HCT116 (cell line): ENCODE results near the gene ITSN1.

ENCODE experiments used
- TCF7L2 ChIP-seq: IDR thresholded peaks from 2 replicates; pipeline ENCODE4 v1.7.0; 2011; ENCODE audit warnings: borderline replicate concordance, inconsistent platforms; ENCODE audit not compliant: insufficient read depth, insufficient read length; ENCODE audit errors: extremely low read depth
- TF ChIP-seq, protein P1 (sequence below), 3 experiments: fragments of 200-600 bp in 1 of 3; sonication (generic) in 1 of 3; IDR thresholded peaks in 2 of 3; conservative IDR thresholded peaks in 1 of 3; 2 replicates each; pipeline ENCODE4 v1.5.1; 2012 to 2017; ENCODE audit warnings: low read depth in 2 of 3, low read length in 2 of 3, antibody characterized with exemption in 1 of 3, borderline replicate concordance in 1 of 3, control low read depth in 1 of 3, mild to moderate bottlenecking in 1 of 3, mixed read lengths in 1 of 3, mixed run types in 1 of 3, moderate library complexity in 1 of 3; ENCODE audit not compliant: insufficient read depth in 1 of 3
- TF ChIP-seq, protein P2 (sequence below): IDR thresholded peaks from 2 replicates; pipeline ENCODE4 v1.6.1; 2011; ENCODE audit warnings: mild to moderate bottlenecking, low read length, moderate library complexity; ENCODE audit not compliant: insufficient replicate concordance; ENCODE audit errors: extremely low read depth

GRCh38 chr21:33902349-33902748, 260.0 kb downstream of the ITSN1 start:
- TF ChIP-seq TCF7L2: no peak
- TF ChIP-seq, protein P1, sequence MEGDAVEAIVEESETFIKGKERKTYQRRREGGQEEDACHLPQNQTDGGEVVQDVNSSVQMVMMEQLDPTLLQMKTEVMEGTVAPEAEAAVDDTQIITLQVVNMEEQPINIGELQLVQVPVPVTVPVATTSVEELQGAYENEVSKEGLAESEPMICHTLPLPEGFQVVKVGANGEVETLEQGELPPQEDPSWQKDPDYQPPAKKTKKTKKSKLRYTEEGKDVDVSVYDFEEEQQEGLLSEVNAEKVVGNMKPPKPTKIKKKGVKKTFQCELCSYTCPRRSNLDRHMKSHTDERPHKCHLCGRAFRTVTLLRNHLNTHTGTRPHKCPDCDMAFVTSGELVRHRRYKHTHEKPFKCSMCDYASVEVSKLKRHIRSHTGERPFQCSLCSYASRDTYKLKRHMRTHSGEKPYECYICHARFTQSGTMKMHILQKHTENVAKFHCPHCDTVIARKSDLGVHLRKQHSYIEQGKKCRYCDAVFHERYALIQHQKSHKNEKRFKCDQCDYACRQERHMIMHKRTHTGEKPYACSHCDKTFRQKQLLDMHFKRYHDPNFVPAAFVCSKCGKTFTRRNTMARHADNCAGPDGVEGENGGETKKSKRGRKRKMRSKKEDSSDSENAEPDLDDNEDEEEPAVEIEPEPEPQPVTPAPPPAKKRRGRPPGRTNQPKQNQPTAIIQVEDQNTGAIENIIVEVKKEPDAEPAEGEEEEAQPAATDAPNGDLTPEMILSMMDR (IDR thresholded peaks at IDR 0.05 in 2 of 3, conservative IDR thresholded peaks at IDR 0.05 in 1 of 3; ENCODE audit: borderline replicate concordance in 1 of 3, insufficient read depth in 1 of 3, low read depth in 2 of 3, low read length in 2 of 3): no peak
- TF ChIP-seq, protein P2, sequence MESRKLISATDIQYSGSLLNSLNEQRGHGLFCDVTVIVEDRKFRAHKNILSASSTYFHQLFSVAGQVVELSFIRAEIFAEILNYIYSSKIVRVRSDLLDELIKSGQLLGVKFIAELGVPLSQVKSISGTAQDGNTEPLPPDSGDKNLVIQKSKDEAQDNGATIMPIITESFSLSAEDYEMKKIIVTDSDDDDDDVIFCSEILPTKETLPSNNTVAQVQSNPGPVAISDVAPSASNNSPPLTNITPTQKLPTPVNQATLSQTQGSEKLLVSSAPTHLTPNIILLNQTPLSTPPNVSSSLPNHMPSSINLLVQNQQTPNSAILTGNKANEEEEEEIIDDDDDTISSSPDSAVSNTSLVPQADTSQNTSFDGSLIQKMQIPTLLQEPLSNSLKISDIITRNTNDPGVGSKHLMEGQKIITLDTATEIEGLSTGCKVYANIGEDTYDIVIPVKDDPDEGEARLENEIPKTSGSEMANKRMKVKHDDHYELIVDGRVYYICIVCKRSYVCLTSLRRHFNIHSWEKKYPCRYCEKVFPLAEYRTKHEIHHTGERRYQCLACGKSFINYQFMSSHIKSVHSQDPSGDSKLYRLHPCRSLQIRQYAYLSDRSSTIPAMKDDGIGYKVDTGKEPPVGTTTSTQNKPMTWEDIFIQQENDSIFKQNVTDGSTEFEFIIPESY: no peak
